Measurements from ENCODE around the gene HAO2.
"Not testable (repeated sequence)": the region's sequence is repeated elsewhere in the genome, so short reads cannot be mapped to it uniquely, and the experiment has no call there.

The HAO2 gene

DNA sequence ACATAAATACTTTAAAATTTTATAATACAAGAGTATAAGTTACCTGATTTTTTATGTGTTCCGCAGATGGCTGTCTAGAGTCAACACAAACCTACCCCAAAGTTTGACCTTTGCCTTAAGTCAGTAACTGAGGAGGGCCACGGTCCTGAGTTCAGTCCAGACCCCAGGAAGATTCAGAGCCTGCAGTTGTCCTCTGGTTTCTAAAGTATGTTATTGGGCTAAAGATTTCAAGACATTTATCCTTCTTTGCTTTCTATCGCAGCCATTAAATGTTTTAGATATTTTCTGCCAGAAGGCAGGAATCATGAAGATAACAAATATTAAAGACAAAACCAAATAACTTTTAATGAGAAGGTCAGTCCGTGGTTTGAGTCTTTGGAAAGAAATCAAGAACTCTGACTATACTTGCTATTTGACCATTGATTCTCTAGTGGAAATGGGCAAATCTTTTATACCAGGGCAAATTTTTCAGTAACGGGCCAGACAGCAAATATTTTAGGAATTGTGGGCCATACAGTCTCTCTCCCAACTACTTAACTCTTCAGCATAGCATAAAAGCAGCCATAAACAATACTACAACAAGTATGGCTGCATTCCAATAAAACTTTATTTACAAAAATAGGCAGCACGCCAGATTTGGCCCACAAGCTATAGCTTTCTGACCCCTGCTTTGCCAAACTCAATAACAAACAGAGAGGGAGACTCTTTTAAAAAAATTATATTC, 38.0 kb upstream of the HAO2 start:
- peak overlapping the region; percentile 31 for H2AFZ ChIP-seq (ENCODE audit: low read length, unreplicated experiment)
- no peaks in the 10 kb centered on the region for H3K4me1 ChIP-seq (ENCODE audit: control insufficient read depth, insufficient read depth, low read length, unreplicated experiment)
- H3K27ac ChIP-seq (ENCODE audit: low read depth, low read length): no peak overlapping the region
- H3K36me3 ChIP-seq (ENCODE audit: insufficient read depth, low read length): no peaks in the 10 kb centered on the region
- H3K27me3 ChIP-seq (ENCODE audit: insufficient read depth, low read length): 0 out of 2 replicates have a peak, but pooled peaks cover 3% of the 10 kb centered on the region
- H3K79me2 ChIP-seq (ENCODE audit: control insufficient read depth, insufficient read depth, low read length, unreplicated experiment): no peaks in the 10 kb centered on the region
- H3K4me3 ChIP-seq (ENCODE audit: low read depth, low read length): no peak overlapping the region

DNA sequence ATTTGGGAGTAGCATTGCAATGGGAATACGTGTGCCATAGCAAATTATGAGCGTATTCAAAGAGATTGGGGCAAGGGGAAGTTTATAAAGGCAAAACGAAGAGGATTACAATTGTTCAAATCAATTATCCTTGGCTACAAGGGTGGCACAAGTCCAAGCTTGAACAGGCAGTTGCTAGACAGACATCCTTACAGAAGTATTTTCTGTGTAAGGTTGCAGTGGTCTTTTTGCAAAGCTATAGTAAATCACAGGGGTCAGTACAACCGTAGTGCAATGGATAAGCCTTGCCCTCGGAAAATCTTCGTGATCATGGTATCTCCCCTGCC, 37.4 kb upstream of the HAO2 start:
- Histone ChIP-seq H2AFZ (ENCODE audit: low read length, unreplicated experiment) (no peak overlapping the region), H3K4me3 (ENCODE audit: low read depth, low read length) (no peak overlapping the region), H3K27ac (ENCODE audit: low read depth, low read length) (no peak overlapping the region), H3K36me3 (ENCODE audit: insufficient read depth, low read length) (no peaks in the 10 kb centered on the region), H3K27me3 (ENCODE audit: insufficient read depth, low read length) (0 out of 2 replicates have a peak, but pooled peaks cover 3% of the 10 kb centered on the region), H3K79me2 (ENCODE audit: control insufficient read depth, insufficient read depth, low read length, unreplicated experiment) (no peaks in the 10 kb centered on the region), H3K4me1 (ENCODE audit: control insufficient read depth, insufficient read depth, low read length, unreplicated experiment) (no peaks in the 10 kb centered on the region)

DNA sequence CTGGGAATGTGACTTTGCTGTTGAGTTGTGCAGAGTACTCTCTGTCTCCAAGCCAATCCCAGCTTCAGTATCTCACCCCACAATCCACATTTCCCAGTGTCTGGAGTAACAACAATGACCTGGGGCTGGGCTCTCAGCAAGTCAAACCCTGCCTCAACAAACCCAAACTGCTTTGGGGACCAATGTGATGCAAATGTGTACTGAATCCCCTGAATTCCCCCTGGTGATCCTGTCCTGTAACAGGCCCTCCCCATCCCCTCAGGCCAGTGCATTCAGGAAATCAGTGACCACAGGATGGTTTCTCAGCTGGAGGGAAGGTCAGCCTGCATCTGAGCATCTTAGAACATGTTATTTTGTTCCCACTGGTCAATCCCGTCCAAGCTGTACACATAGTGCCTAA, 36.7 kb upstream of the HAO2 start:
- Histone ChIP-seq H3K4me3 (ENCODE audit: low read depth, low read length) (no peak overlapping the region), H3K4me1 (ENCODE audit: control insufficient read depth, insufficient read depth, low read length, unreplicated experiment) (no peaks in the 10 kb centered on the region), H3K79me2 (ENCODE audit: control insufficient read depth, insufficient read depth, low read length, unreplicated experiment) (no peaks in the 10 kb centered on the region), H3K27ac (ENCODE audit: low read depth, low read length) (no peak overlapping the region), H3K36me3 (ENCODE audit: insufficient read depth, low read length) (no peaks in the 10 kb centered on the region), H2AFZ (ENCODE audit: low read length, unreplicated experiment) (no peak overlapping the region), H3K27me3 (ENCODE audit: insufficient read depth, low read length) (no peaks in the 10 kb centered on the region)

- no peak overlapping the region for H3K27ac ChIP-seq (ENCODE audit: low read depth, low read length)
- no peak overlapping the region for H3K4me3 ChIP-seq (ENCODE audit: low read depth, low read length)
- H3K36me3 ChIP-seq (ENCODE audit: insufficient read depth, low read length): no peaks in the 10 kb centered on the region
- H3K4me1 ChIP-seq (ENCODE audit: control insufficient read depth, insufficient read depth, low read length, unreplicated experiment): no peaks in the 10 kb centered on the region
- H3K79me2 ChIP-seq (ENCODE audit: control insufficient read depth, insufficient read depth, low read length, unreplicated experiment): no peaks in the 10 kb centered on the region
- H2AFZ ChIP-seq (ENCODE audit: low read length, unreplicated experiment): no peak overlapping the region
- H3K27me3 ChIP-seq (ENCODE audit: insufficient read depth, low read length): no peaks in the 10 kb centered on the region
These were observed 36.0 kb upstream of the HAO2 start for GRCh38 chr1:119332622-119333021.

GRCh38 chr1:119333163-119333896, 35.3 kb upstream of the HAO2 start:
- no peaks in the 10 kb centered on the region for H3K27me3 ChIP-seq (ENCODE audit: insufficient read depth, low read length)
- H3K4me3 ChIP-seq (ENCODE audit: low read depth, low read length): no peak overlapping the region
- H3K4me1 ChIP-seq (ENCODE audit: control insufficient read depth, insufficient read depth, low read length, unreplicated experiment): no peaks in the 10 kb centered on the region
- no peaks in the 10 kb centered on the region for H3K79me2 ChIP-seq (ENCODE audit: control insufficient read depth, insufficient read depth, low read length, unreplicated experiment)
- no peak overlapping the region for H3K27ac ChIP-seq (ENCODE audit: low read depth, low read length)
- H3K36me3 ChIP-seq (ENCODE audit: insufficient read depth, low read length): no peaks in the 10 kb centered on the region
- H2AFZ ChIP-seq (ENCODE audit: low read length, unreplicated experiment): no peak overlapping the region

- H3K36me3 ChIP-seq (ENCODE audit: insufficient read depth, low read length); H3K27me3 ChIP-seq (ENCODE audit: insufficient read depth, low read length); H3K4me1 ChIP-seq (ENCODE audit: control insufficient read depth, insufficient read depth, low read length, unreplicated experiment); H2AFZ ChIP-seq (ENCODE audit: low read length, unreplicated experiment); H3K27ac ChIP-seq (ENCODE audit: low read depth, low read length); H3K79me2 ChIP-seq (ENCODE audit: control insufficient read depth, insufficient read depth, low read length, unreplicated experiment); H3K4me3 ChIP-seq (ENCODE audit: low read depth, low read length): not testable (repeated sequence)
These were observed 34.7 kb upstream of the HAO2 start for GRCh38 chr1:119333897-119334250.

DNA sequence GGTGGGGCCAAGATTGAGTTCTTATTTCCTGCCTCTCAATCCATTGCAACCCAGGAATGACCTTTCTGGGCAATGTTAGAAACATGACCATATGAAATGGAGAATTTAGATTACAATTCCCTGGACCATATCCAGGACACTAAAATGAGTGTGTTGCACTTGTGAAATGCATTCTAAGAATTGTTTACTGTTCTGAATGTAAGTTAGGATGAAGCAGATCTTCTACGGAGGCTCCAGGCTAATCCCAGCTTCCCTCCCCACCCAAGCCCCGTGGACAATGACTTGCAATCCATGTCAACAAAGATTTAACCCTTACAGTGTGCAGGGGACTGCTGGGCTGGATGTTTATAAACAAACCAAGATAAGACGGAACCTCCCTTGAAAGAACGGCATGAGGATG, 31.7 kb upstream of the HAO2 start:
- no peaks in the 10 kb centered on the region for H3K4me1 ChIP-seq (ENCODE audit: control insufficient read depth, insufficient read depth, low read length, unreplicated experiment)
- H3K79me2 ChIP-seq (ENCODE audit: control insufficient read depth, insufficient read depth, low read length, unreplicated experiment): no peaks in the 10 kb centered on the region
- no peak overlapping the region for H2AFZ ChIP-seq (ENCODE audit: low read length, unreplicated experiment)
- H3K36me3 ChIP-seq (ENCODE audit: insufficient read depth, low read length): no peaks in the 10 kb centered on the region
- H3K4me3 ChIP-seq (ENCODE audit: low read depth, low read length): no peak overlapping the region
- H3K27ac ChIP-seq (ENCODE audit: low read depth, low read length): no peak overlapping the region
- no peaks in the 10 kb centered on the region for H3K27me3 ChIP-seq (ENCODE audit: insufficient read depth, low read length)

DNA sequence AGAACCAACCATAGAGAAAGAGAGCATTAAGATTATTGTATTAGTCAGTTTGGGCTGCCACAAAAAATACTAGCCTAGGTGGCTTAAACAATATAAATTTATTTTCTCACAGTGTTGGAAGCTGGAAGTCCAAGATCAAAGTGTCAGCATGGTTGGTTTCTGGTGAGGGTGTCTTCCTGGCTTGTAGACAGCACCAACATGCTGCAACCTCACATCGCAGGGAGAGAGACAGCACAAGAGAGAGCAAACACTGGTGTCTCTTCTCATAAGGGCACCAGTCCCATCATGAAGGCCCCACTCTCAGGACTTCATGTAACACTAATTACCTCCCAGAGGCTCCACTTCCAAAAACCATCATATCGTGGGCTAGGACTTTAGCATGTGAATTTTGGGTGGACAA, 30.6 kb upstream of the HAO2 start:
- Histone ChIP-seq H3K36me3 (ENCODE audit: insufficient read depth, low read length) (no peaks in the 10 kb centered on the region), H2AFZ (ENCODE audit: low read length, unreplicated experiment) (no peak overlapping the region), H3K79me2 (ENCODE audit: control insufficient read depth, insufficient read depth, low read length, unreplicated experiment) (no peaks in the 10 kb centered on the region), H3K4me3 (ENCODE audit: low read depth, low read length) (no peak overlapping the region), H3K27me3 (ENCODE audit: insufficient read depth, low read length) (no peaks in the 10 kb centered on the region), H3K4me1 (ENCODE audit: control insufficient read depth, insufficient read depth, low read length, unreplicated experiment) (no peaks in the 10 kb centered on the region), H3K27ac (ENCODE audit: low read depth, low read length) (no peak overlapping the region)

DNA sequence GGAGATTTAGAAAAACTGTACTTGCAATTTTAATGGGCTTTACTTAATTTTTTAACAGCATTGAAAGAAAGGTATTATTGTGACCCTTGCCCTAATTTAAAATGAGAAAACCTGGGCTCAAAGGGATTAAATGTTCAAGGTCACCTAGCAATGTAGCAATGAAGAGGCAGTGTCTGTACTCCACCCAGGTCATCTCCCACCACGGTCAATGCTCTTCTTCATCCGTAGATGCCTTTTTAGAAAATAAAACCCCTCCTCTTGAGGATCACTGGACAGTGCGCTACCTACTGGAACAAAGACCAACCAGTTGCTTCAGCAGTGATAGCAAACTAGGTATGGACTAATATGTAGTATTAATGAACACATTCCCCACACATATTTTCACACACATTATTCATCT, 29.8 kb upstream of the HAO2 start:
- Histone ChIP-seq H2AFZ (ENCODE audit: low read length, unreplicated experiment) (no peak overlapping the region), H3K4me3 (ENCODE audit: low read depth, low read length) (no peak overlapping the region), H3K27me3 (ENCODE audit: insufficient read depth, low read length) (no peaks in the 10 kb centered on the region), H3K27ac (ENCODE audit: low read depth, low read length) (no peak overlapping the region), H3K36me3 (ENCODE audit: insufficient read depth, low read length) (no peaks in the 10 kb centered on the region), H3K79me2 (ENCODE audit: control insufficient read depth, insufficient read depth, low read length, unreplicated experiment) (no peaks in the 10 kb centered on the region), H3K4me1 (ENCODE audit: control insufficient read depth, insufficient read depth, low read length, unreplicated experiment) (no peaks in the 10 kb centered on the region)

GRCh38 chr1:119340861-119341261, 27.7 kb upstream of the HAO2 start:
- Histone ChIP-seq H2AFZ (ENCODE audit: low read length, unreplicated experiment) (no peak overlapping the region), H3K4me1 (ENCODE audit: control insufficient read depth, insufficient read depth, low read length, unreplicated experiment) (no peaks in the 10 kb centered on the region), H3K27ac (ENCODE audit: low read depth, low read length) (no peak overlapping the region), H3K4me3 (ENCODE audit: low read depth, low read length) (no peak overlapping the region), H3K79me2 (ENCODE audit: control insufficient read depth, insufficient read depth, low read length, unreplicated experiment) (no peaks in the 10 kb centered on the region), H3K27me3 (ENCODE audit: insufficient read depth, low read length) (no peaks in the 10 kb centered on the region), H3K36me3 (ENCODE audit: insufficient read depth, low read length) (no peaks in the 10 kb centered on the region)

- no peak overlapping the region for H3K27ac ChIP-seq (ENCODE audit: low read depth, low read length)
- no peaks in the 10 kb centered on the region for H3K4me1 ChIP-seq (ENCODE audit: control insufficient read depth, insufficient read depth, low read length, unreplicated experiment)
- no peak overlapping the region for H3K4me3 ChIP-seq (ENCODE audit: low read depth, low read length)
- no peaks in the 10 kb centered on the region for H3K27me3 ChIP-seq (ENCODE audit: insufficient read depth, low read length)
- no peaks in the 10 kb centered on the region for H3K36me3 ChIP-seq (ENCODE audit: insufficient read depth, low read length)
- H3K79me2 ChIP-seq (ENCODE audit: control insufficient read depth, insufficient read depth, low read length, unreplicated experiment): no peaks in the 10 kb centered on the region
- H2AFZ ChIP-seq (ENCODE audit: low read length, unreplicated experiment): no peak overlapping the region
These were observed 27.1 kb upstream of the HAO2 start for GRCh38 chr1:119341372-119341947.
